OCI-LY7 (cell line): Measurements from ENCODE around the gene PIEZO2.

Source experiments
- EZH2phosphoT487 ChIP-seq: fragments of 200-600 bp; sonication (generic); IDR thresholded peaks from 2 replicates; pipeline ENCODE4 v1.6.1; 2018; ENCODE audit warnings: low read depth, borderline replicate concordance, mild to moderate bottlenecking, mixed run types, antibody characterized with exemption, low read length, moderate library complexity, mixed read lengths
- TF ChIP-seq, protein P1 (sequence below): fragments of 200-600 bp; sonication (generic); conservative IDR thresholded peaks from 2 replicates; pipeline ENCODE4 v1.5.1; 2014; ENCODE audit warnings: mild to moderate bottlenecking, antibody characterized with exemption, low read length, moderate library complexity, mixed read lengths

DNA sequence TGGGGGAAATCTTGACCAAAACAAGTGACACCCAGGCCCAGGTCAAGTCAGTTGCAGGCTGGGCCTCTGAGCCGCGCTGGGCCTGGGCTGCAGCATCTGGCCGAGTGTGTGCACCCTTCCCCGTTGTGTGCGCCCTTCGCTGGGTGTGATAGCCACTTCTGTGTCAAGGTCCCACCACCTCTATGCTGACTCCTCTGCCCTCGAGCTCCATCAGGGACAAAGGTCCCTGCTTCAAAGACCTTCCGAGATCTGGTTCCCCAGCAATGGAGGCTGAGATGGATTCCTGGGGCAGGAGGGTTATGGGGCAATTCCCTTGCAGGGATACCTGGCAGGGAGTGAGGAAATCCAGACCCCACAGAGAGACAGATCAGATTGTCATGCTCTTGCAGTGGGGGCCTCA lies 93.6 kb downstream of the PIEZO2 start:
- TF ChIP-seq, protein P1, sequence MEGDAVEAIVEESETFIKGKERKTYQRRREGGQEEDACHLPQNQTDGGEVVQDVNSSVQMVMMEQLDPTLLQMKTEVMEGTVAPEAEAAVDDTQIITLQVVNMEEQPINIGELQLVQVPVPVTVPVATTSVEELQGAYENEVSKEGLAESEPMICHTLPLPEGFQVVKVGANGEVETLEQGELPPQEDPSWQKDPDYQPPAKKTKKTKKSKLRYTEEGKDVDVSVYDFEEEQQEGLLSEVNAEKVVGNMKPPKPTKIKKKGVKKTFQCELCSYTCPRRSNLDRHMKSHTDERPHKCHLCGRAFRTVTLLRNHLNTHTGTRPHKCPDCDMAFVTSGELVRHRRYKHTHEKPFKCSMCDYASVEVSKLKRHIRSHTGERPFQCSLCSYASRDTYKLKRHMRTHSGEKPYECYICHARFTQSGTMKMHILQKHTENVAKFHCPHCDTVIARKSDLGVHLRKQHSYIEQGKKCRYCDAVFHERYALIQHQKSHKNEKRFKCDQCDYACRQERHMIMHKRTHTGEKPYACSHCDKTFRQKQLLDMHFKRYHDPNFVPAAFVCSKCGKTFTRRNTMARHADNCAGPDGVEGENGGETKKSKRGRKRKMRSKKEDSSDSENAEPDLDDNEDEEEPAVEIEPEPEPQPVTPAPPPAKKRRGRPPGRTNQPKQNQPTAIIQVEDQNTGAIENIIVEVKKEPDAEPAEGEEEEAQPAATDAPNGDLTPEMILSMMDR, result no peak
- TF ChIP-seq EZH2phosphoT487, result no peak
